D721Med (cell line): ENCODE results near the gene SNAP25.

Source experiments
- DNase-seq: peaks from one replicate; pipeline ENCODE4 v3.0.0; 2011; ENCODE audit warnings: low spot score; ENCODE audit not compliant: insufficient read length
- FAIRE-seq: peaks from 2 replicates; lab custom pipeline; 2011; peaks lifted over from hg19 to GRCh38; lab: Jason Lieb, UNC
- CTCF ChIP-seq: IDR thresholded peaks from 2 replicates; pipeline ENCODE4 v1.5.1; 2012; ENCODE audit warnings: mild to moderate bottlenecking, control low read depth; ENCODE audit not compliant: insufficient read depth; ENCODE audit errors: missing control alignments

SNAP25 gene

DNA sequence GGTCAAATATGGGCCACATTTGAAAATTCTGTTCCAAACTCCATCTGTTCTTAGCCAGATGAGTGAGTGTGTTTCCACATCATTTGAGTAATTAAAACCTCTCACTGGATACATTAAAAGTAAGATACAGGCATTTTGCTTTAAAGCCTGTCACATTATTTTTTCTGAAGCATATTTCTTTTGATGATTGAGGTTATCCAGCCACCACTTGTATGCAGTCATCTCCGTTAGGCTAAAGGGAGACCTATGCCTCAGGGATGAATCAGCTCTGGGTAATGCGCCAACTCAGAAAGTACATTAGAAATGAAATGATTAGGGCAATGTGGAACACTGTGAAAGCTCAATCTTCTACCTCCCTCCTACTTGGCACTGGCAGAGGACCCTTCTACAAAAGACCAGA lies 90.7 kb downstream of the SNAP25 start:
- no peak for TF ChIP-seq CTCF

GRCh38 chr20:10312111-10312510 lies 93.5 kb downstream of the SNAP25 start:
- no peak for TF ChIP-seq CTCF
- DNase-seq (no peak), FAIRE-seq (no peak)

More for the DNA sequence above, 90.7 kb downstream of the SNAP25 start:
- no peak for DNase-seq
- FAIRE-seq, result no peak

DNA sequence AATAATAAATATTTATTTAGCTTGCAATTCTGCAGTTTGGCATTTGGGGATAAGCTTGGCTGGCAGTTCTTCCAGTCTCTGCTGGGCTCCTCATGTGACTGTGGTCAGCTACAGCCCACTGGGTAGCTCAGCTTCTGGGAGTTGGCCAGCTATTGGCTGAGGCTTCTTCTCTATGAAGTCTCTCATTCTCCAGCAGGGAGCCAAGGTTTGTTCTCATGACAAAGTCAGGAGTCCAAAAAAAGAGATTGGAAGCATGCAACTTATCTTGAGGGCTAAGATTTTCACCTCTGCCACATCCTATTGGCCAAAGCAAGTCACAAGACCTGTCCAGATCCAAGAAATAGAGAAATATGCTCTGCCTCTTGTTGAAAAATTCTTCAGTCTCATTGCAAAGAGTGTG lies 94.6 kb downstream of the SNAP25 start:
- FAIRE-seq, result no peak
- no peak for DNase-seq

GRCh38 chr20:10313701-10314100 lies 95.1 kb downstream of the SNAP25 start:
- no peak for TF ChIP-seq CTCF
- FAIRE-seq, result no peak
- no peak for DNase-seq

More for the DNA sequence above, 94.6 kb downstream of the SNAP25 start:
- no peak for TF ChIP-seq CTCF

GRCh38 chr20:10314198-10314597 lies 95.6 kb downstream of the SNAP25 start:
- FAIRE-seq (no peak), DNase-seq (no peak)
- TF ChIP-seq CTCF, result no peak

DNA sequence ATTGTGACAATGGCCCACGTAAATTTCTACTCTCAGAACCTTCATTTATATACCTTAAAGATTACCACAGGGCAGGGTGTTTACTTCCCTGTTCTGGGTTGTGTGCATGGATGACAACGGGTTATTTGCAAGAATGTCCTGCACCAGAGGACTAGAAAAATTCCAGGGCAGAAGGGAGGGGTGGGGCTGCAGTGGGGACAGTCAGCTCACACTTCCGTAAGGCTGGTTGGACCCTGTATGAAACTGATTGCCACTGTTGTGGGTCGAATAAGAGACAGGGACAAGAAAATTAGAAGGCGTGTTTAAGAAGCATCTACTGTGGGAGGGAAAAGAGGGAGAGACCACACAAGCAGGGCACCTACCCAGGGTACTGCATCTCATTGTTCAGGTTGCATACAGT lies 96.5 kb downstream of the SNAP25 start:
- no peak for DNase-seq
- no peak for FAIRE-seq
- TF ChIP-seq CTCF, result no peak

GRCh38 chr20:10316582-10316981 lies 98.0 kb downstream of the SNAP25 start:
- peak; percentile 45 for TF ChIP-seq CTCF
- no peak for FAIRE-seq
- no peak for DNase-seq
